HPDE6-E6E7 (cell line): ENCODE measurements around the gene AVL9.
A peak's percentile ranks its signal among the peaks of the same experiment; 100 is the strongest.
"Not testable (repeated sequence)": the region's sequence is repeated elsewhere in the genome, so short reads cannot be mapped to it uniquely, and the experiment has no call there.

Experiments used
- DNase-seq: peaks from one replicate; pipeline ENCODE4 v3.0.0; 2011; ENCODE audit warnings: missing footprints; ENCODE audit errors: extremely low spot score

AVL9 gene

GRCh38 chr7:32496052-32496813 is 944 bp downstream of the AVL9 start:
- DNase-seq = no peak

GRCh38 chr7:32499755-32500154 is 4.5 kb downstream of the AVL9 start:
- DNase-seq = not testable (repeated sequence)

GRCh38 chr7:32500216-32500615 is 4.9 kb downstream of the AVL9 start:
- DNase-seq = not testable (repeated sequence)

- DNase-seq = no peak
These were observed 5.6 kb downstream of the AVL9 start for GRCh38 chr7:32500922-32501341.

GRCh38 chr7:32501522-32501921 is 6.2 kb downstream of the AVL9 start:
- DNase-seq = no peak

- DNase-seq = no peak
These were observed 7.4 kb downstream of the AVL9 start for GRCh38 chr7:32502728-32503127.

GRCh38 chr7:32506266-32507054 is 11.2 kb downstream of the AVL9 start:
- peak; percentile 83 for DNase-seq

GRCh38 chr7:32507414-32507813 is 12.1 kb downstream of the AVL9 start:
- no peak for DNase-seq

GRCh38 chr7:32511791-32512190 is 16.5 kb downstream of the AVL9 start:
- DNase-seq = no peak

GRCh38 chr7:32513210-32513609 is 17.9 kb downstream of the AVL9 start:
- no peak for DNase-seq

- no peak for DNase-seq
These were observed 20.7 kb downstream of the AVL9 start for GRCh38 chr7:32515890-32516550.

- no peak for DNase-seq
These were observed 21.3 kb downstream of the AVL9 start for GRCh38 chr7:32516551-32517100.

GRCh38 chr7:32518534-32519140 is 23.3 kb downstream of the AVL9 start:
- DNase-seq = no peak

GRCh38 chr7:32519763-32520162 is 24.5 kb downstream of the AVL9 start:
- DNase-seq = no peak

GRCh38 chr7:32522746-32523530 is 27.6 kb downstream of the AVL9 start:
- DNase-seq = no peak

GRCh38 chr7:32524631-32525030 is 29.3 kb downstream of the AVL9 start:
- no peak for DNase-seq

GRCh38 chr7:32525839-32526238 is 30.6 kb downstream of the AVL9 start:
- no peak for DNase-seq

GRCh38 chr7:32531402-32531801 is 36.1 kb downstream of the AVL9 start:
- DNase-seq = no peak

GRCh38 chr7:32532086-32532485 is 36.8 kb downstream of the AVL9 start:
- DNase-seq = no peak

GRCh38 chr7:32532716-32533115 is 37.4 kb downstream of the AVL9 start:
- DNase-seq = no peak
